HuH-7.5 (cell line): ENCODE data around the gene BLCAP.
"Not testable (repeated sequence)": the region's sequence is repeated elsewhere in the genome, so short reads cannot be mapped to it uniquely, and the experiment has no call there.

Experiments used
- DNase-seq: peaks from one replicate; pipeline ENCODE4 v3.0.0; 2011; ENCODE audit warnings: low spot score

Gene BLCAP

GRCh38 chr20:37513779-37514359 is 13.8 kb downstream of the BLCAP start:
- DNase-seq: no peak

DNA sequence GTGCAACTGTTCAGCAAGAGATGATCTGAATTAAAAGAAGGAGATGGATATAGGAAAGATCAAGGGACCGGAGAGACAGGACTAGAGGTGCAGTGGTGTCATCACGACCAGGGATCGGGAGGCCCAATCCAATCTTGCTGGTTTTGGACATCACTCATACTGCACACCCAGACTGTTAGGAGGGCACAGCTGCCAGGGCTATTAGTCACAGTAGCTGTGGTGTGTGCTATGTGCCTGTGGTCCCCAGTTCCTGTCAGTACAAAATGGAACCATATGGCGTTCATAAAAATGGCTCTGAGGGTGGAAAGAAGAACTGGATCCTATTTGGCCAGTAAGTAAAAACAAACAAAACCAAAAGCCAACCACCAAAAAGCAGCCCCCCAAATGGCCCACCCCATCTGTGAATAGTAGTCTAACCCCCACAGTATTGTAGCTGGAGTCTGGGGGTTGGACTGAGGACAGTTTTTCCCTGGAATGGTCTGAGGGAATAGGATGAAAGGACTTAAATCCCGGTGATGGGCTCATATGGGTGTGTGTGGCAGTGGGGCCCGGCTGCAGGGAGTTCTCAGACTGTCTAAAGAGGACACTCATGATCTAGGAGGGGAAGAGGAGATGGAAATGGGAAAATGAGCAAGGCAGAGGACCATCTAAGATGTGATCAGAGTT is 15.9 kb downstream of the BLCAP start:
- DNase-seq: no peak

GRCh38 chr20:37510226-37510625 is 17.4 kb downstream of the BLCAP start:
- DNase-seq: no peak

DNA sequence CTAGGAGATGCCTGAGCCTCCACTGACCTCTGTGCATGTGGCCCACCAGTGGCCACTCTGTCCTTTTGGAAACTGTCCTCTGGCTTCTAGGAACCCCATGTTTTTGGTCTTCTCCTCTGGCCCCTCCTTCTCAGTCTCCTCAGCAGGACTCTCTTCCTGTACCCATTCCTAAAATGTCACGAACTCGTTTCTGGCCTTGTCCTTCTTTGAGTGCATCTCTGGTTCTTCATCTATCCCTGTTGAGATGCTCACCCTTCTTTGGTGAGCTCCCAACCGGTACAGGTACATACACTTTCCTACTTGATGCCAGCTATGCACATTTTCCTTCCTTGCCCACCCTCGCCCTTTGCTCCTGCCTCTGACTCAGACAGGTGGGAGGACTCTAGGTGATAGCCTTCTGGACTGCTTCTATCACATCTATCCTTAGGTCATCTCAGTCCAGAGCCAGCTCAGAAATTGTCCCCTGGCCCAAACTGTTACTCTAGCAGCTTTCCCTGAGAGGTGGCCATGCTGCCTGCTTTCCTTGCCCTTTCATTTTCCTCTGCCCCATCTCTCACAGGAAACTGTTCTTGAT is 21.4 kb downstream of the BLCAP start:
- no peak for DNase-seq

GRCh38 chr20:37505263-37506151 is 22.2 kb downstream of the BLCAP start:
- no peak for DNase-seq

GRCh38 chr20:37504404-37505096 is 23.1 kb downstream of the BLCAP start:
- DNase-seq: no peak

DNA sequence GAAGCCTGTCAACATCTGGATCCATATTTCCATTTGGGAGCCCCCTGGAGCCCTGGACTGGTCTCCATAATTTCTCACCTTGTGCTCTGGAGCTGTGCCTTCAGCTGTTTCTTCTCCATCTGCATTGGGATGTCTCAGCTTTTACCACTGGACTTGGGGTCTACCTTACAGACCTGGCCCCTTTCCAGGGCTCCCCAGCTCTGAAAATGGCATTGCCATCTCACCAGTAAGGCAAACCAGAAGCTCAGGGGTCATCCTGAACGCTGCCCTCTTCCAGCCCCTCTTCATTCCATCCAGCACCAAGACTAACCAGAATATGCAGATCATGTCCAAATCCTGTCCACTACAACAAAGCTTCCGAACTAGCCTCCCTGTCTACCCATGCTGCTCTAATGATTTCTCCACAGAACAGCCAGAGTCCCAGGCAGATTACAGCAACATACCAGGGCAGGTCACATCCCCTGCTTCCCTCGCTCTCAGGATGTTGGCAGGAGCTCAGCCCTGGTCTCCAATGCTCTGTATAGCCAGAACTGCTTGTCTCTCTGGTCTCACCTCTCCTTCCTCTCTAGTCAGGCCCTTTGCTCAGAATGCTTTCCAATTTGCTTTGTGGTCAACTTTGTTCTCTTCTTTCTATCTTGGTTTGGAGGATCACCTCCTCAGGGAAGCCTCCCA is 24.3 kb downstream of the BLCAP start:
- no peak for DNase-seq

GRCh38 chr20:37502654-37503053 is 25.0 kb downstream of the BLCAP start:
- no peak for DNase-seq

GRCh38 chr20:37501940-37502339 is 25.7 kb downstream of the BLCAP start:
- DNase-seq: no peak

DNA sequence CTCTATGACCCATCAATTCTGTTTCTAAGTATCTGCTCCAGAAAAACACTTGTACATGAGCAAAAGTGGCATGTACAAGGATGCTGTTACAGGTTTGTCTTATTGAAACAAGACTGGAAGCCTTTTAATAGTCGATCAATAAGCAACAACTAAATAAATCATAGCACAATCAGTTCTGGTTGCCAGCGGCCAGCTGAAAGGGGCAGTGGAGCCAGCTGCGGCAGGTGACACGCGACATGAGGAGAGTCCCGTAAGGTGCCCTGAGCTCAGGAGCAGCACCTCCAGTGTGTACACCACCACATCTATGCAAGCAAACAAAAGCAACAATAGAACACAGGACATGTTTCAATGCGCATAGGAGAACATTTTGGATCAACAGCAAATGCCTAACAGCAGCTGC is 27.4 kb downstream of the BLCAP start:
- DNase-seq: no peak

- no peak for DNase-seq
Observed at GRCh38 chr20:37498066-37498665, 29.5 kb downstream of the BLCAP start.

DNA sequence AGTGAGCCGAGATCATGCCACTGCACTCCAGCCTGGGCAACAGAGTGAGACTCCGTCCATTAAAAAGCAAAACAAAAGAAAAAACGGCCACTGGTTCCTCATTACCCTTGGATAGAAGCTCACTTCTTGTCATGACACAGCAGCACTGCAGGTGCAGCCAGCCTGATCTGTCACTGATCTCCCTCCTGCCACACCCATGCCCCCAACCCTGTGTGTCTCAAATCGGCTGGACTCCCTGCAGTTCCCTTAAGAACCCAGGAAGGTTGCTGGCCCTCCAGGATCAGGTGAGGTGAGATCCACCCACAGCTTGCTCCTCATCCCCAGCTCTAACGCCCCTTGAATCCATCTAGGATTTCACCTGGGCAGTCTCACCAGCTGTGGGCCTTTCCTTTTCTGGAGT is 32.9 kb downstream of the BLCAP start:
- DNase-seq: no peak

GRCh38 chr20:37494301-37494700 is 33.4 kb downstream of the BLCAP start:
- no peak for DNase-seq

GRCh38 chr20:37492945-37493344 is 34.7 kb downstream of the BLCAP start:
- DNase-seq: no peak

DNA sequence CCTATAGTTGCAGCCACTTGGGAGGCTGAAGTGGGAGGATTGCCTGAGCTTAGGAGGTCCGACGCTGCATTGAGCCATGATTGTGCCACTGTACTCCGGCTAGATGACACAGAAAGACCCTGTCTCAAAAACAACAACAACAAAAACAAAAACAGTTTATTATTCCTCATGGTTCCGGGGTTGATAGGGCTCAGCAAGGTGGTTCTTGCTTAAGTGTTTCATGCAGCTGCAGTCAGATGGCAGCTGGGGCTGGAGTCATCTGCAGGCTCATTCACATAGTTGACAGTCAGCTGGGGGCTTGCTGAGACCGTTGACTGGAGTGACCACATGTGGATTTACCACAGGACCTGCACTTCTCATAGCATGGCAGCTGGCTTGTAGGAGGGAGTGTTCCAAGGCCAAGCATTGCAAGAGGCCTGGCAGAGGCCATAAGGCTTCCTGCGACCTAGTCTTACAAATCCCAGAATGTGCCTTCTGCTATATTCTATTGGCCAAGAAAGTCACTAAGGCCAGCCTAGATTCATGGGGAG is 35.5 kb downstream of the BLCAP start:
- DNase-seq: no peak

GRCh38 chr20:37490663-37491350 is 36.9 kb downstream of the BLCAP start:
- no peak for DNase-seq

GRCh38 chr20:37486209-37486608 is 41.5 kb downstream of the BLCAP start:
- DNase-seq: not testable (repeated sequence)

GRCh38 chr20:37484331-37484730 is 43.3 kb downstream of the BLCAP start:
- DNase-seq: no peak

- no peak for DNase-seq
Observed at GRCh38 chr20:37481610-37482009, 46.1 kb downstream of the BLCAP start.

- DNase-seq: no peak
Observed at GRCh38 chr20:37480919-37481318, 46.8 kb downstream of the BLCAP start.
